HCT116 (cell line): ENCODE results near the gene TENM3. TPM values are rescaled to one million over a fixed set of nuclear protein-coding genes. Genes with fewer than 3 reads are reported as not detected.

Experiments
- ATAC-seq: fragments of 200-7000 bp; cut with Tn5 transposase; 2 replicates; pipeline ENCODE4 v1.9.1; 2020; ENCODE audit warnings: mild to moderate bottlenecking, moderate library complexity
- BruUV-seq: library from RNA; stranded (reverse); fragments of 400-500 nt; replicated peaks from 2 replicates; lab custom pipeline; 2021; lab: Mats Ljungman, UMichigan
- CTCF ChIA-PET: fragments of 300-600 bp; sonication (Branson Sonifier 250); formaldehyde crosslinking; loops from one replicate; lab custom pipeline; 2021; ENCODE audit warnings: antibody characterized with exemption; lab: Charles Lee
- POLR2A ChIA-PET: fragments of 300-600, 350-600 bp; sonication (Branson Sonifier 250); formaldehyde crosslinking; loops from one replicate; lab custom pipeline; 2021; ENCODE audit warnings: antibody characterized with exemption; lab: Charles Lee
- RAD21 ChIA-PET, 2 experiments: fragments of 300-600 bp; sonication (Branson Sonifier 250); formaldehyde crosslinking; loops; one replicate each; lab custom pipeline; 2023; ENCODE audit warnings: low total read pairs in 2 of 2; ENCODE audit not compliant: uncharacterized antibody in 2 of 2, unreplicated experiment in 2 of 2, low non-redundant PET in 1 of 2; lab: Charles Lee
- DNase-seq: peaks from one replicate; pipeline ENCODE4 v3.0.0-alpha.2; 2010; ENCODE audit warnings: low read depth, low spot score
- H2AFZ ChIP-seq: fragments of 200-600 bp; shearing (Covaris generic), sonication (generic); 2 replicates; pipeline ENCODE4 v1.6.1; 2017; ENCODE audit warnings: low read depth, mixed run types, mixed read lengths, antibody characterized with exemption, low read length; ENCODE audit not compliant: poor library complexity, severe bottlenecking
- H3K27ac ChIP-seq: 2 replicates; pipeline ENCODE4 v1.5.1; 2012; ENCODE audit warnings: low read depth, low read length
- H3K27me3 ChIP-seq: fragments of 200-600 bp; sonication (generic); 2 replicates; pipeline ENCODE4 v1.6.1; 2016; ENCODE audit warnings: mixed run types, low read length, mixed read lengths; ENCODE audit not compliant: insufficient read depth
- H3K36me3 ChIP-seq, 2 experiments: fragments of 200-500 bp in 1 of 2; fragments of 200-600 bp in 1 of 2; sonication (Bioruptor generic) in 1 of 2; sonication (generic) in 1 of 2; 2 replicates each; pipeline versions ENCODE4 v1.5.1 to v1.6.1; 2014 to 2016; ENCODE audit warnings: low read length in 2 of 2, inconsistent platforms in 1 of 2, mixed read lengths in 1 of 2, mixed run types in 1 of 2; ENCODE audit not compliant: insufficient read depth in 2 of 2, control insufficient read depth in 1 of 2
- H3K4me1 ChIP-seq, 2 experiments: fragments of 200-600 bp in 1 of 2; sonication (generic) in 1 of 2; 2 replicates each; pipeline versions ENCODE4 v1.5.1 to v1.6.1; 2012 to 2017; ENCODE audit warnings: low read length in 2 of 2, inconsistent platforms in 1 of 2, mild to moderate bottlenecking in 1 of 2, mixed read lengths in 1 of 2, mixed run types in 1 of 2, moderate library complexity in 1 of 2; ENCODE audit not compliant: insufficient read depth in 2 of 2, control insufficient read depth in 1 of 2
- H3K4me2 ChIP-seq: fragments of 200-600 bp; sonication (generic); 2 replicates; pipeline ENCODE4 v1.6.1; 2017; ENCODE audit warnings: mixed run types, low read length, mixed read lengths
- H3K4me3 ChIP-seq, 2 experiments: fragments of 200-600 bp in 1 of 2; sonication (generic) in 1 of 2; replicated peaks in 1 of 2; 2 replicates each; pipeline ENCODE4 v1.5.1; 2011 to 2016; ENCODE audit warnings: low read length in 2 of 2, control low read depth in 1 of 2, low read depth in 1 of 2, mild to moderate bottlenecking in 1 of 2, mixed read lengths in 1 of 2, mixed run types in 1 of 2
- H3K79me2 ChIP-seq: fragments of 200-600 bp; sonication (generic); 2 replicates; pipeline ENCODE4 v1.6.1; 2017; ENCODE audit warnings: mild to moderate bottlenecking, mixed run types, low read length, moderate library complexity, mixed read lengths; ENCODE audit not compliant: insufficient read depth
- H3K9ac ChIP-seq: fragments of 200-600 bp; sonication (generic); 2 replicates; pipeline ENCODE4 v1.6.1; 2016; ENCODE audit warnings: low read length, mixed read lengths
- H3K9me2 ChIP-seq: fragments of 200-600 bp; sonication (generic), shearing (Covaris generic); 2 replicates; pipeline ENCODE4 v1.6.1; 2017; ENCODE audit warnings: mixed run types, mild to moderate bottlenecking, moderate library complexity; ENCODE audit not compliant: insufficient read depth
- H3K9me3 ChIP-seq, 2 experiments: fragments of 200-500 bp in 1 of 2; fragments of 200-600 bp in 1 of 2; sonication (Bioruptor generic) in 1 of 2; sonication (generic) in 1 of 2; 2 replicates each; pipeline ENCODE4 v1.6.1; 2014 to 2017; ENCODE audit warnings: low read length in 2 of 2, mixed read lengths in 2 of 2, inconsistent platforms in 1 of 2, low read depth in 1 of 2, mild to moderate bottlenecking in 1 of 2, mixed run types in 1 of 2, moderate library complexity in 1 of 2; ENCODE audit not compliant: control insufficient read depth in 1 of 2, insufficient read depth in 1 of 2
- H4K20me1 ChIP-seq: fragments of 200-600 bp; sonication (generic), shearing (Covaris generic); 2 replicates; pipeline ENCODE4 v1.6.1; 2017; ENCODE audit warnings: mixed run types, mild to moderate bottlenecking, moderate library complexity; ENCODE audit not compliant: insufficient read depth
- EGR1 ChIP-seq: IDR thresholded peaks from 2 replicates; pipeline ENCODE4 v1.6.1; 2012; ENCODE audit warnings: low read depth
- ELF1 ChIP-seq: IDR thresholded peaks from 2 replicates; pipeline ENCODE4 v1.6.1; 2012; ENCODE audit warnings: low read depth, borderline replicate concordance
- RAD21 ChIP-seq: IDR thresholded peaks from 2 replicates; pipeline ENCODE4 v1.6.1; 2012; ENCODE audit warnings: low read depth, mild to moderate bottlenecking
- SIN3A ChIP-seq: IDR thresholded peaks from 2 replicates; pipeline ENCODE4 v1.6.1; 2012; ENCODE audit warnings: low read depth
- SP1 ChIP-seq: IDR thresholded peaks from 2 replicates; pipeline ENCODE4 v1.6.1; 2012; ENCODE audit warnings: low read depth
- TCF7L2 ChIP-seq: IDR thresholded peaks from 2 replicates; pipeline ENCODE4 v1.7.0; 2011; ENCODE audit warnings: borderline replicate concordance, inconsistent platforms; ENCODE audit not compliant: insufficient read depth, insufficient read length; ENCODE audit errors: extremely low read depth
- intact Hi-C: fragments of 100-400 bp; cut with micrococcal nuclease; formaldehyde crosslinking; loops from 2 replicates; pipeline ENCODE4 v1.10.0; 2022
- total RNA-seq: library from RNA; stranded (reverse); gene quantifications from one replicate; pipeline ENCODE4 v1.2.1, GENCODE V29; 2021; ENCODE audit not compliant: unreplicated experiment

TENM3 gene
- total RNA-seq, 1 experiment from 2014 or later = 0.54 TPM

GRCh38 chr4:182231080-182231479, 12.1 kb upstream of the TENM3 start:
- Histone ChIP-seq H3K4me2 (no peak overlapping the region), H3K4me3 (no peak overlapping the region), H3K4me1 (no peaks in the 10 kb centered on the region), H3K36me3 (no peaks in the 10 kb centered on the region), H3K79me2 (no peaks in the 10 kb centered on the region), H3K27ac (no peak overlapping the region), H2AFZ (no peak overlapping the region), H4K20me1 (no peaks in the 10 kb centered on the region), H3K9ac (no peak overlapping the region), H3K27me3 (no peaks in the 10 kb centered on the region), H3K9me3 (no peaks in the 10 kb centered on the region), H3K9me2 (no peaks in the 10 kb centered on the region)
- no peak for DNase-seq
- no TSS peak for BruUV-seq
- ChIA-PET POLR2A (no interaction called here), CTCF (no interaction called here), RAD21 (no interaction called here)
- ATAC-seq = no peak
- intact Hi-C loops = no loop called here
- no peak for TF ChIP-seq TCF7L2

- TF ChIP-seq ELF1 (no peak), RAD21 (no peak), SIN3A (no peak), SP1 (no peak), EGR1 (no peak)
These were observed 11.7 kb upstream of the TENM3 start for GRCh38 chr4:182231496-182231895.

More at GRCh38 chr4:182231496-182231895, 11.7 kb upstream of the TENM3 start:
- RAD21 ChIA-PET = no interaction called here
- H3K4me3 ChIP-seq = no peak overlapping the region
- H2AFZ ChIP-seq = no peak overlapping the region
- no peak overlapping the region for H3K4me2 ChIP-seq
- no peaks in the 10 kb centered on the region for H3K27me3 ChIP-seq
- CTCF ChIA-PET = no interaction called here
- POLR2A ChIA-PET = no interaction called here
- no TSS peak for BruUV-seq
- intact Hi-C loops = no loop called here
- no peaks in the 10 kb centered on the region for H3K9me2 ChIP-seq
- no peaks in the 10 kb centered on the region for H3K9me3 ChIP-seq
- no peaks in the 10 kb centered on the region for H3K79me2 ChIP-seq
- DNase-seq (no peak), ATAC-seq (no peak)
- H3K27ac ChIP-seq = no peak overlapping the region
- H3K36me3 ChIP-seq = no peaks in the 10 kb centered on the region
- H3K4me1 ChIP-seq = no peaks in the 10 kb centered on the region
- H3K9ac ChIP-seq = no peak overlapping the region
- no peaks in the 10 kb centered on the region for H4K20me1 ChIP-seq
